ENCODE measurements around the gene ATOSB.

Gene ATOSB

DNA sequence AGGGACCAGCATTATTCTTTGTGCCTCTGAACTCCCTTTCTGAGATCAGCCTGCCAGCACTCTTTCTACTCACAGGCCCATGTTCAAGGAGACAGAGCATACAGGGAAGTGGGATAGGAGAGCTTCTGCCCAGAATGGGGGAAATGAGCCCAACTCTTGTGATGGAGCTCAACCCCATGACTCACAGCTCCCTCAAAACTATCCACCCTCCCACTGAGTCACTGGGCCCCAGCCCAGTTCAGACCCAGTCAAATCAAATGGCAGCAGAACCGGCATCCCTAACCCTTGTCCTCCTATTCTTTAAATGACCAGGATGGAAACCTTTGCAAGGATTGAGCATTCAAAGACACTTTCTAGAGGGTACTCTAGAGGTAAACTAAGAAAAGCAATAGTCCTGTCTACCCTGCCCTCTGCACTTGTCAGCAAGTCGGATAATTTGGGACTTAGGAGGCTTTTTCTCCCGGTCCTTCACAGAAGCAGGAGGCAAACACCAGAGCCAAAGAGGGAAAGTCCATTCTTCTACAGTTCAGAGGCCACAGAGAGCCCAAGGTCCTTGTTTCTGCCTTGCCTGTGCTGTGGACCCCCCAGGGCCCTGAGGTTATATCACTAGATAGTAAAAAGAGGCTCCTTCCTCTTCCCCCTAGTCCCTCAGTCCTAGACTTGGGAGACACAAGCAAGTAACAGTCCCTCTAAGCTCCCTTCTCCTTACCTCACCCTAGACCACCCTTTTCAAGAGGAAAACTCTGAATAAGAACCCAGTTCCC is 3.2 kb downstream of the ATOSB start:
- no peak for DNase-seq

DNA sequence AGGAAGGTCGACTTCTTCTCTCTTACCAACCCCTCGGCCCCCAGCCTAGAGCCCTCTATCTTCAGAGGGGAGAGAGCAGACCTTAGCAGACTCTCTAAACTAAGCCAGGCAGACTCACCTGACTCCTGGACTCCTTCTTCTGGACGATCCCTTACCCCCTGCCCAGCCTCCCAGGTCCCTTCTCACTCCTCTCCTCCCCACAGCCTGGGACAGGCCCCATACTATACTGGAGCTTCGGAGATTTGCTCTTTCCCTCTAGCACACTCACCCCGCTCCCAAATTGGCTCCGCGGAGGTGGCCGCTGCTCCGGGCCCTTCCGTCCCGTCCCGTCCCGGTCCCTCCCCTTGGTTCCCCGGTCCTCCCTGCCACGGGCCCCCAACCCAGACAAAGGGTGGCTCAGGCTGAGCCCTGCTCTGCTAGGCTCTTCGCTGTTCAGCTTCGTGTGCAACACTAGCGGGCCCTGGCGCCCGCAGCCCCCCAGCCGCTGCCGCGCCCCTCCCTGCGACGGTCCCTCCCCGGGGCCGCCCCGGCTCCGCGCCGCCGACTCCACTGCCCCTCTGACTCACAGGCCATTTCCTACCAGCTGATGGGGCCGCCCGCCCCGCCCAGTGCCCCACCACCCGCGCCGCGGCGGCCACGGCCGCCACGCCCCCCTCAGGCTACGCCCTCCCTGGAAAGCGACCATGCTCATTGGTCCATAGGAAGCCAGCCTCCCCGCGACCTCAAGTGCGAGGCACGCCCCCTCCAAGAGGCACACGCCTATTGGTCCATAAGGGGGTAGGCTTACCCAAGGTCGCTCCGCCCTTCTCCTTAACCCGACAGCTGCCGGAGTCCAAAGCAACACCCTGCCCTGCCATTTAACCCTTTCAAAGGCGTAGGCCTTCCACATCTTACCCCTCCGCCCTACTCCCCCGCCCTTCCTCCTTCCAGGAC is 4.4 kb downstream of the ATOSB start:
- peak; percentile 92 for DNase-seq

DNA sequence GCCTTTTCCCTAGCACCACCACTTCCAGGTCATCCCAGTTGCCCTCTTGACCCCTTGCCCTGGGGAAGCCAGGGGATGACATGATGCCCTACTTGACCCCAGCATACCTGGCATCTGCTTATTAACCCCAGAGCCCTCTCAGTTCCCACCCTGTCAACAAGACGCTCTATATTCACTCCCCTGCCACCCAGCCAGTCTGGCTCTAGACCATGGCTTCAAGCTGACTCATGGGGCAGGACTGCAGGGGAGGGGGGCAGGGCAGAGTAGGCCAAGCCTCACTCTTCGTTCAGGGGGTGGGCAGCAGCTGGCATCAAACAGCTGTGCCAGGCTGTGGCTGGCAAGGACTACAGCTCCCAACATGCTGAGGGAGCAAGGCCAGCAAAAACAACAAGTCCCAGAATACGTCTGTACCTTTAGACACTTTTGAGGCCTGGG is 5.3 kb downstream of the ATOSB start:
- no peak for DNase-seq

DNA sequence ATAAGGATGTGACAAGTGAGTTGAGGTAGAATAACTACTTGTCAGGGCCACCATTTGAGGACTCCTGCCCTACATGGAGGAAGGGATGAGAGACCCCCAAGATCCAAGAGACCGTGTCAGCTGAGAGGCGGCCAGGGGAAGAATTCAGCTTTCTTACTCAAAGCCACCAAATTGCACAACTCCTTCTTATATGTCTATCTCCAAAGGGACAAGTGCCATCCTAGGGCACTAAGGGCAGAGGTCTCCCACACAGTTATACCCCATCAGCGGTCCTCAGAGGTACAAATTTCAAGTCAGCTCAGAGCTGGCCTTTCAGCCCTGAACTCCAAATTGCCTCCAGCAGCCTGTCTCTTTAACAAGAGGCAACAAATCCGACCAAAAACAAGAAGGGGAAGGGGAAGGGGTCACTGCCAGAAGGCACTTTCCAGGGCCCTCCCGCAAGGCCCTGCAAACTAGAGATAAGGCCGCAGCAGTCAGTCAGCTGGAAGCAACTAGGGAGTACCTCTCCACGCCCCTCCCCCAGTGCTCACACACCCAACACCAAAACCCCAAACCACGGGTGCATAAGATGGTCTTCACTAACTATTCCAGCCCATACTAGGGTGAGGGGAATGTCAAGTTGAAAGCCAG is 6.6 kb downstream of the ATOSB start:
- DNase-seq, result no peak

DNA sequence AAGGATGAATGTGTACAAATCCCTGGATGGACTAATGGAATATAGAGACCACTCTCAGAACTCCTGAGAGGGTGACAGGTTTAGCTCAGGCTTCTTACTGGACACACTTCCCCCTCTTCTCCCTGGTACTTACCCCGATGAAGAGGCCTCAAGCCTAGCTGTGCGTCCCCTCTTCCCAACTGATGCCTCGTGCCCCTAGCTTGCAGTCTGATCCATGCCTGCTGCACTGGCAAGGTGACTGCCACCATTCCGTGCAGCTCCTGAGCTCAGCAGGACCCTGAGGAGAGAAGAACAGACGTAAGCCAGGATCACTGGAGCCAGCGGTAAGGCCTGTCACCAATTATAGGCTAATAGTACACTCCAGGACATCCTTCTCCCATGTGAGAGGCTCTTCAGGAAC is 7.2 kb downstream of the ATOSB start:
- DNase-seq, result no peak

DNA sequence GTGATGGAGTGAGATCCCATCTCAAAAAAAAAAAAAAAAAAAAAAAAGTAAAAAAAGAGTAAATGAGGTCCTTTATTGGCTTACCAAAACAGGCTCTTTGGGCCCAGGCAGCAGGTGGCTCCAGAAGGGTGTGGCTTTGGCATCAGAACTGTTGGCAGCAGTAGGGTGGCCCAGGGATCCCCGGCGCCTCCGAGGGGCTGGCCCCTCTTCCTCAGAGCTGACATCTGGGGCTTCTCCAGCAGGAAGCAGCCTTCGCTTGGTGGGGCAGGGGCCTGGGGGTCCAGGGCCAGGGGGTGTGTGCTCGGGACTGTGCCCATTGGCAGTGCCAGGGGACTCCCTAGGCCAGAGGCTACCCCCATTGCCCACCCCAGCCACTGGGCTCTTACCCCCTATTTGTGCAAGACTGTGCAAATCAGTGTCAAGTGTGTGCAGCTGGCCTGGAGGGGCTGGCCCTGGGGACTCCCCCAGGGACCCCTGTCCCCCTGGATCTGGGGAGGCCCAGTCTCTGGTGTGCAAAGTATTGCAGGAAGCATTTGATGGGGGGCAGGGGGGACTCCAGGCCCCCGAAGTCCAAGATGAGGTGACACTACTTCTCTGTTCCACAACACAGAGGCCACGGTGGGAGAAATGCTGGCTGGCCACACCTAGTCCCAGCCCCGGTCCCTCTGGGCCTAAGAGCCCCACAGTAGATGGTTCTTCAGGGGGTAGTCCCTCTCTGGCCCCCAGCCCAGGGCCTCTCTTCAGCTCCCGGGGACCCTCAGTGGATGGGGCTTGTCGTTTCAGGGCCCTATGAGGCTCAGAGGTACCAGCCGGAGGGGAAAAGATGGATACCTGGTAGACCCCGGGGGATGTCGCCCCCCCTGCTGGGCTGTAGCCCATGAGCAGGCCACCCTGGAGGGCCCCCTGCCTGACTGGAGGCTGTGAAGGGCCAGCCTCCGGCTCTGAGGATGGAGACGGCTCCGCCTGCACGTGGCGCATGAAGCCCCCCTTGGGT is 8.1 kb downstream of the ATOSB start:
- DNase-seq, result no peak

DNA sequence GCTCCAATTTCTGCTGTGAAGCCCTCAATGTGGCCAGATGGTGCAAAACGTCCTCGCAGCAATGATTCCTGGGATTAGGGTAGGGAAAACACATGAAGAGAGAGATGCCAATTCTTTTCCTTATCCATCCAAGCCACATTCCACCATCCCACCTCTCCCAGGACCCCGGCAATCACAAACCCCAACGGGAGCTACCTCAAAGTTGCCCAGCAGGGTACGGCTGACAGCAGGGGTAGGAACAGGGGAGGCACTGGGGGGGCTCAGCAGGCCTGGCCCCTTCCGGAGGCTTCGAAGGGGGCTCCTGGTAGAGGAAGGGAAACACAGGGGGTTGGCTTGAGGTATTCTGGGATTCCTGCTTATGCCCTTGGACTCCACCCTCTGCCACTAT is 9.3 kb downstream of the ATOSB start:
- DNase-seq, result no peak

DNA sequence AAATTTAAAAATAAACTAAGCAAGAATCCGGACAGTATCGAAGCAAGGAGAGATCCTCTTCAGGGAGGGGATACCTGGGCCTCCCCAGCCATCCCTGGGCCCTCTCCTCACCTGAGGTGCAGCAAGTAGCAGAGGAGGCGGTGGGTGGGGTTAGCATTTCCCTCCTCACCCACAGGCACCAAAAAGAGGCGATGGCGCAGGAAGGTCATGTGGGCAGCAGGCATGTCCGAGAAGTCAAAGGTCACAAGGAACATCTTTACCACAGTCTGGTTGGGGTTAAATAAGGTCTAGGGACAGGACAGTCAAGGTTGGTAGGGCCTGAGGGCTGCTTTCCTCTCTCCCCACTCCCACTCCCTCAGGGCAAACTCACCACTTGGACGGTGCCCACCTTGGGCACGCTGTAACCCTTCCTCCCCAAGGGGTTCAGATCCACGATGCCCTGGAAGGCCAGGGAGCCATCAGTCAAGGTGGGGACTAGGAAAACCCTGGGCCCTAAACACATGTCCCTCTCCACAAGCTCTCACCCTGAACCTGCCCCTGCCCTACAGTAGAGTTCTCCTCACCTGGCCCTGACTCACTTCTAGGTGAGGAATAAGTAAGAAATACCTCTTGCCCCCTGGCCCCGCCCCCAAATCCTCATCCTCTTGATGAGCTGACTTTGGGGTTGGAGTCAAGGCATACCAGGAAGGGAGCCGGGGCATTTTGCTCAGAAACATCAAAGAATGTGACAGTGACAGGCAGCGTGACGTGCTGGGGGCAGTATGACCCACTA is 9.9 kb downstream of the ATOSB start:
- no peak for DNase-seq

DNA sequence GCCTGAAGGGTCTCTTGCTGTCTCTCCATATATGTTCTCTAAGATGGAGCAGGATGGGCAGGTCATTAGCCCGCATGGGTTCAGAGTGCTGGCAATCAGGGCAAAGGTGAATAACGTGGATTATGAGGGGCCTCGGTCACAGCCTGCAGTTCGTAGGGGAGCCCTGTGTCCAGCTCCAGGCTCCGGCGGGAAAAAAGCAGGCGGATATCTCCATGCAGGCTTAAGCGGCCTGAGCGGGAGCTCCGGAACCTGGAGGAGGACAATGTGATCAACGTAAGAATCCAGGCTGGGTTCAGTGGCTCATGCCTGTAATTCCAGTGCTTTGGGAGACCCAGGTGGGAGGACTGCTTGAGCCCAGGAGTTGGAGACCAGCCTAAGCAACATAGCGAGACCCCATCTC is 10.5 kb downstream of the ATOSB start:
- no peak for DNase-seq

DNA sequence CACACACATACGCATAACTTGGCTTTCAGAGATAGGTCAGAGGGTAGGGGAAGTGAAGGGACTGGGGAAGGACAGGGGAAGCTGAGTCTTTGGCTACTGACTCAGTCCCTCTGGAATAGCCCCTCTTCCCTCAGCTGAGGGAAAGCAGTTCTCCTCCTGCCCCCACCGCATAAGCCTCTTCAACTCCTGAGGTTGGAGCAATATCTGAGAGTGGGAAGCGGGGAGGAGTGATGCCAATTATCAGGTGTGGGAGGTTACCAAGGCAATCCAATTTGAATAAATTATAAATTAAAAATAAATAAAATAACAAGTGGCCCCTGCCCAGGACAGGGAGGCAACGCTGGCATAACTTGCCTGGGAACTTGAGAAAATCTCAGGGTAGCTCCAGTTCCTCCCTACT is 11.1 kb downstream of the ATOSB start:
- no peak for DNase-seq

DNA sequence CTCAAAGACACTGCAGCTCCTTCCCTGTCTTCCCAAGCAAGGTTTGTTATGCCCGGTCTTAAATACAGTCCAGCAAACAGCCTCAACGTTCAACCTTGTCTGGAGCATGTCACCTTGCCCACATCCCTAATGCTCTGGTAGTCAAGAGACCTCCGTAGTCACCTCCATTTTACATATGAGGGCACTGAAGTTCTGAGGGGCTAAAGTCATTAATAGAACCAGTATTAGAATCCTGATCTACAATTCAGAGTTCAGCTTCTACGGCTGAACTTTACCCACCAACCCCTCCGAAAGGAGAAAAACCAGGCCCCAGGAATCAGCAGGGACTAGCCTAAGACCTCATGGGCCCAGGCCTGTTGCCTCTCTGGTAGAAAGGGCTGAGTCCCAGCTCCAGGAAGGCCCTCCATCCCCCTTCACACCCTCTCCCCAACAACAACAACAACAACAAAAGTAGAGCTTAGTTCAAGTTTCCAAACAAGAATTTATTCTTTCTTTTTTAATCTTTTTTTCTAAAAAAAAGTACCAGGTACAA is 11.9 kb downstream of the ATOSB start:
- DNase-seq, result no peak

DNA sequence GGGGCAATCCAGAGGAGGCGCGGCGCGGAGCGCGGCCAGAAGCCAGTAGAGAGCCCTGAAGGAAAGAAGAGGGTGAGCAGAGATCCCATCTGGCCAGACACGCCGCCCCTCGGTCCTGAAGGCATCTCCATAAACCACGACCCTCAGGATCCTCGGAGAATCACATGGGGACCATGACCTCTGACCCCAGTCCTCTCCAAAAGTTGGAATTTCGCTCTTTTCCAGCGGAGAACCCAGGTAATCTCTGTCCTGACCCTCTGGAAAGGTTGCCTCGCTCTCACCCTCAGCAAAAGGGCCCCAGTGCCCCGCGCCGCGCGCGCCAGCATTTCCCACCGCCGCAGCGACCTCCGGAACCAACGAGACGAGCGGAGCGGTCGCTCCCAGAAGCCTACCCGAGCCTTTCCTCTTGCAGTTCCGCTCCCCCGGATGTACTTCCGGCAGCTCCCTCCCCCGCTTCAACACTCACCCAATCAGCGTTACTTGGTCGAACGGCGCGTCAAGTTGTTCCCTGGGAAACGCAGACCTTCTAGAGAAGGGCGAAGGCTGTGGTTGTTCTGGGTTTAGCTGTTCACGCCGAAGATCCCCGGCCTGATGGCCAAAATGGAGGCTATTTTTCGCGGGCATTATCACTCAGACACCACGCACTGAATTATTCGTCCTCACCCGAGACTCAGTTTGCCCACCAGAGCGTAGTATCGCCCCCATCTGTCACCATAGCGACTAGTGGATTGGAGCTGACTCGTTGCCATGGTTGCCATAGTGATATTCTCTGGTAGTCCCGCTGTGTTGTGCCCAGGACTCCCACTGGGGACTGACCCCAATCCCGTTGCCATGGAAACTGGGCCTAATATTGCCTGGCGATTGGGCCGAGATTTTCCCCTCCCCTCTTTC is 12.6 kb downstream of the ATOSB start, which contains the start of gene STOML2:
STOML2 (minus strand) TSS at position 363 of the 891 bp plus-strand sequence; CDS start at position 326, 37 bp downstream.
- peak; percentile 71 for DNase-seq

DNA sequence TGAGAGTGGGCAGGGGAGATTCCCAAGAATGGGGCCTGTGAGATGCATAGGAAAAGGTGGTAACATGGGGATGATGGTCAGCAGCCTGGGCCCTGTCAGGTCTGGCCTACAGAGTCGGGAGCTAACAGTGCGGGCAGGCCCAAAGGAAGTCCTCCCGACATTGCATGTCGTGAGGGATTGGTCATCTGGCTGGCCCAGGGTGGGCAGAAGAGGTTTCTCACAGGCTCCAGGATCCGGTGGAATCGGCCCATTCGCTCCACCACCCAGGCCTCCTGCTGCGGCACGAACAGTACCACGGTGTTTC is 13.2 kb downstream of the ATOSB start:
- no peak for DNase-seq

DNA sequence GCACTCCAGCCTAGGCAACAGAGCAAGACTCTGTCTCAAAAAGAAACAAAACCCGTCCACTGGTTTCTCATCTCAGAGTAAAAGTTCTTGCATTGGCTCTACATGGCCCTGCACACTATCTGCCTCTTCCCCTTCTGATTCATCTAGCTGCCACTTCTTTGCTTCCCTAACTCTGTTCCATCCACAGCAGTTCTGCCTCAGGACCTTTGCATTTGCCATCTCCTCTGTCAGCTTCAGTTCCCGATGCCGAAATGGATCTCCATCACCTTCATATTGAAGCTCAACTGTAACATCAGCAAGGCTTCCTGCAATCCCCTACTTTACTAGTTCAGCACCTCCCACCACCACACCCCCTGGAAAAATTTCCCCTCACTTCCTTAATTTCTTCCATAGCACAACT is 18.1 kb downstream of the ATOSB start:
- DNase-seq, result no peak

DNA sequence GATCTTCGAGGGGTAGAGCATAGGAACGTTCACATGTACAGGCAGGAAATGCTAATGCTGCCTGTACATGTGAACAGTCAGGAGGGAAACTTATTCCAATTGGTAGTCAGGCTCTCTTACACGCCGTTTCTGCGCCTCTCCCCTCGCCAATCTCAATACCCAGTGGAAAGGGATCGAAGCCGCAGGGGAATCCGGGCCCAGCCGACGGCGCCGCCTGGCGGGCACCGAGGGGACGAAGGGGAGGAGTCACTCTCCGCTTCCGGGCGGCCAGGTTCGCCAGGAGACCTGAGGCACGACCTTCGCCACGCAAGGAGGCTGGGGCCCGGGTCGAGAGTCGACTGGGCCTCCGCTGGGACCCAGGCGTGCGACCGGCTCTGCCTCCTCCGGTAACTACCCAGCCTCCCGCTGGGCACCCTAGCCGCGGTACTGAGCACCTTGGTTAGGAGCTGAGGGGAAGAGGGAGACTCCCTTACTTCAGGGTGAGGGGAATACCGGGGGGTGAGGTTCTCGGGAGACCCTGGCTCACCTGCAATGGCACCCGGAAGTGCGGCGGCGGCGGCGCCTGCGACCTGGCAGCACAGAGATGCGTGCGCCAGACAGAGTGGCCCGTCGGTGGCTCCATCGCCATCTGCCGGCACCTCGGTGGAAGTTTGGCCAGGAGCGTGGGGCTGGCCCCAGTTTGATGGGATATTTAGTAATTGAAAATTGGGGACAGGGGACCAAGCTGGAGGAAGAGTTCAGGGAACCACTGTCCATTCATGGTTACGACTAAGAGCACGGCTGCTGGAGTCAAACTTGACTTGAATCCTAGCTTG is 19.4 kb downstream of the ATOSB start, which contains the start of gene PIGO:
PIGO (minus strand) TSS at position 557 of the 815 bp plus-strand sequence. CDS start 1,026 bp downstream, outside the sequence.
- DNase-seq, result peak; percentile 39

DNA sequence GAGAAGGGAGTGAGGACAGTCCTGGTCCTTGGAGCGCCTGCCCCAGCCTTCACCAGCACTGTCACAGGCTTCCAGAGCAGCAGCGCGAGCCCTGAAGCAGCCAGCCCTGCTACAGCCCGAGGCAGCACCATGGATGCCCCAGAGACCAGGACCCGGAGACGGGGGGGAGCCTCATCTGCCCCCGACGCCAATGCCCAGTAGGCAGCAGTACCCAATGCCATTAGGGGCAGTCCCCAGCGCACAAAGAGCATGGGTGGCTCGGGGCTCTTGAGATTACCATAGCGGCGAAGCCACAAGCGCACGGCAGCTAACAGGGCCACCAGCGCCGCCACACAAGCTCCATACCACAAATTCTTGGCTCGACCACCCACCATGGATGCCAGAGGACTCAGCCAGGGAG is 24.1 kb downstream of the ATOSB start:
- no peak for DNase-seq

DNA sequence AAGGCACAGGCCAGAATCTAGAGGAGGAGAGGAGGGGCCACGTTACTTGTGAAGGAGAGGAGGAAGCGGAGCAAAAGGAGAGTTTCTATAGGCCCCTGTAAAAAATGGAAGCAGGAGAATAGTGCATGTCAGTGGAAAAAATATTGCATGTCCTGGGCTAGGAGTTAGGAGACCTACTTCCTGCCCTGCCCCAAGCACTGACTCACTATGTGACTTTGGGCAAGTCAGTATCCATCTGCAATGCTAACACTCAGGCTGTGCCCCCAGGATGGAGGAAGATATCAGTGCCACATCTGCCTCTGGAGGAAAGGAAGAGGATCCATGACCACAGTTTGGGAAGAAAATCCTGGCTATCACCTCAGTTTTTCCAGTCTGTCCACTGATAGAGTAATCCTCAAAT is 26.2 kb downstream of the ATOSB start:
- DNase-seq, result no peak

DNA sequence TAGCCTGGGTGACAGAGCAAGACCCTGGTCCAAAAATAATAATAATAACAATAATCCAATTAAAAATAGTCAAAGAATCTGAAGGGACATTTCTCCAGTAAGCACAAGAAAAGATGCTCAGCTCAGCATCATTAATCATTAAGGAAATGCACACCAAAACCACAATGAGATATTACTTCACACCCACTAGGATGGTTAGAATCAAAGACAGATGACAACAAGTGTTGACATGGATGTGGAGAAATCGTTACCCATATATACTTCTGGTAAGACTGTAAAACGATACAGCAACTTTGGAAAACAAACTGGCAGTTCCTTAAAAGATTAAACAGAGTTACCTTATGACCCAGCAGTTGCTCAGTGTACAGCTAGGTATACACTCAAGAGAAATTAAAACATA is 30.6 kb downstream of the ATOSB start:
- DNase-seq, result no peak
